K562 (cell line): ENCODE data around the gene KANK2. TPM values are rescaled to one million over a fixed set of nuclear protein-coding genes. Genes with fewer than 3 reads are reported as not detected.
A peak's percentile ranks its signal among the peaks of the same experiment; 100 is the strongest.

Experiments used
- ATAC-seq: fragments of 200-7000 bp; cut with Tn5 transposase; 3 replicates; pipeline ENCODE4 v1.9.1; 2020; ENCODE audit warnings: moderate library complexity
- BruUV-seq: library from RNA; stranded (reverse); fragments of 400-500 nt; replicated peaks from 2 replicates; lab custom pipeline; 2021; lab: Mats Ljungman, UMichigan
- CTCF ChIA-PET: fragments of 300-600 bp; formaldehyde crosslinking; extraction: SDS; loops from one replicate; lab custom pipeline; 2021; ENCODE audit warnings: low intra/inter-chr PET ratio; lab: Yijun Ruan, JAX
- POLR2A ChIA-PET: fragments of 300-600, 350-650 bp; sonication (Branson Sonifier 250); formaldehyde crosslinking; extraction: SDS; loops from one replicate; lab custom pipeline; 2021; ENCODE audit warnings: antibody characterized with exemption, inconsistent platforms; lab: Yijun Ruan, JAX
- DNase-seq, 4 experiments: peaks; one replicate each; pipeline versions ENCODE4 v3.0.0 to v3.0.0-alpha.2; 2011 to 2018; ENCODE audit warnings: low spot score in 3 of 4, mixed read lengths in 3 of 4; ENCODE audit errors: extremely low read depth in 1 of 4
- FAIRE-seq: peaks from 2 replicates; lab custom pipeline; 2011; peaks lifted over from hg19 to GRCh38; lab: Jason Lieb, UNC
- H2AFZ ChIP-seq: 2 replicates; pipeline ENCODE4 v1.6.0; 2011; ENCODE audit warnings: low read depth, low read length, control low read depth, inconsistent platforms
- H3K27ac ChIP-seq: fragments of 200-600 bp; 3 replicates; pipeline ENCODE4 v1.8.0; 2011; ENCODE audit warnings: low read depth, mild to moderate bottlenecking, control low read depth, inconsistent platforms, low read length, moderate library complexity, mixed read lengths; ENCODE audit errors: extremely low read depth
- H3K27me3 ChIP-seq, 2 experiments: fragments of 300-600 bp in 1 of 2; 2 replicates in 1 of 2; 3 replicates in 1 of 2; pipeline versions ENCODE4 v1.6.0 to v1.8.0; 2011; ENCODE audit warnings: inconsistent platforms in 2 of 2, low read length in 2 of 2, mild to moderate bottlenecking in 1 of 2, mixed read lengths in 1 of 2, moderate library complexity in 1 of 2; ENCODE audit not compliant: control insufficient read depth in 2 of 2, insufficient read depth in 2 of 2
- H3K36me3 ChIP-seq: fragments of 300-600 bp; 3 replicates; pipeline ENCODE4 v1.8.0; 2011; ENCODE audit warnings: mild to moderate bottlenecking, low read length, inconsistent platforms; ENCODE audit not compliant: control insufficient read depth, insufficient read depth
- H3K4me1 ChIP-seq, 2 experiments: fragments of 200-600 bp in 1 of 2; replicated peaks in 1 of 2; 2 replicates in 1 of 2; 3 replicates in 1 of 2; pipeline versions ENCODE4 v1.5.1 to v1.8.0; 2011; ENCODE audit warnings: inconsistent platforms in 2 of 2, low read length in 2 of 2, mild to moderate bottlenecking in 1 of 2, mixed read lengths in 1 of 2, moderate library complexity in 1 of 2; ENCODE audit not compliant: control insufficient read depth in 2 of 2, insufficient read depth in 2 of 2
- H3K4me2 ChIP-seq: 2 replicates; pipeline ENCODE4 v1.6.1; 2011; ENCODE audit warnings: low read length, control low read depth, inconsistent platforms, mixed read lengths; ENCODE audit not compliant: insufficient read depth
- H3K4me3 ChIP-seq: fragments of 200-600 bp; sonication (generic), shearing (Covaris generic); 2 replicates; pipeline ENCODE4 v1.5.1; 2016; ENCODE audit warnings: control low read depth, inconsistent platforms
- H3K79me2 ChIP-seq: fragments of 200-600 bp; 3 replicates; pipeline ENCODE4 v1.8.0; 2011; ENCODE audit warnings: low read length, inconsistent platforms; ENCODE audit not compliant: control insufficient read depth, insufficient read depth
- H3K9ac ChIP-seq, 2 experiments: 2 replicates each; pipeline versions ENCODE4 v1.6.0 to v1.6.1; 2011; ENCODE audit warnings: low read depth in 2 of 2, low read length in 2 of 2, control low read depth in 1 of 2, inconsistent platforms in 1 of 2, mild to moderate bottlenecking in 1 of 2, mixed read lengths in 1 of 2; ENCODE audit not compliant: insufficient read depth in 1 of 2
- H3K9me1 ChIP-seq: one replicate; pipeline ENCODE4 v1.6.0; 2011; ENCODE audit warnings: inconsistent platforms, mild to moderate bottlenecking, low read length, moderate library complexity; ENCODE audit not compliant: control insufficient read depth, insufficient read depth
- H3K9me3 ChIP-seq: replicated peaks from 2 replicates; pipeline ENCODE4 v1.5.1; 2011; ENCODE audit warnings: low read depth, low read length, inconsistent platforms; ENCODE audit not compliant: control insufficient read depth, insufficient read depth
- H4K20me1 ChIP-seq: replicated peaks from 2 replicates; pipeline ENCODE4 v1.6.1; 2011; ENCODE audit warnings: low read length, inconsistent platforms, mixed read lengths; ENCODE audit not compliant: control insufficient read depth, insufficient read depth
- BCL6 ChIP-seq: fragments of 250-450 bp; sonication (Bioruptor Pico); IDR thresholded peaks from 2 replicates; pipeline ENCODE4 v1.4.0; 2020
- BCOR ChIP-seq: fragments of 450-650 bp; IDR thresholded peaks from 2 replicates; pipeline ENCODE4 v1.6.1; 2016
- CEBPB ChIP-seq: fragments of 450-650 bp; IDR thresholded peaks from 2 replicates; pipeline ENCODE4 v1.6.1; 2016; ENCODE audit warnings: missing genetic modification characterization, missing compliant biosample characterization
- HLTF ChIP-seq: fragments of 450-650 bp; IDR thresholded peaks from 2 replicates; pipeline ENCODE4 v1.6.1; 2016
- RCOR1 ChIP-seq, 2 experiments: IDR thresholded peaks; 2 replicates each; pipeline ENCODE4 v1.6.1; 2012; ENCODE audit warnings: low read depth in 2 of 2, low read length in 2 of 2, borderline replicate concordance in 1 of 2, improper control_type of control experiment in 1 of 2
- TARDBP ChIP-seq: fragments of 450-650 bp; IDR thresholded peaks from 2 replicates; pipeline ENCODE4 v1.6.1; 2016
- ZNF12 ChIP-seq: sonication (generic); formaldehyde crosslinking; IDR thresholded peaks from 2 replicates; pipeline ENCODE4 v1.4.0; 2020; ENCODE audit warnings: mild to moderate bottlenecking, missing genetic modification reagents
- WGBS: fragments of 100-300 bp; shearing (Covaris generic); methylation state at CpG from one replicate; pipeline ENCODE4 v1.1.6; 2016; ENCODE audit warnings: low coverage, mixed read lengths; ENCODE audit not compliant: insufficient coverage; ENCODE audit errors: missing lambda C conversion rate; 5-methylcytosine and 5-hydroxymethylcytosine counted together
- in situ Hi-C: fragments of 300-500 bp; cut with MboI; formaldehyde crosslinking; loops from 4 replicates; pipeline ENCODE4 v1.15.0; 2018; ENCODE audit warnings: inconsistent platforms, mixed read lengths
- intact Hi-C: fragments of 100-400 bp; cut with micrococcal nuclease; formaldehyde crosslinking; loops from 2 replicates; pipeline ENCODE4 v1.14.2; 2022
- polyA plus RNA-seq, 8 experiments: library from polyadenylated mRNA; depleted of rRNA in 4 of 8; stranded (reverse) in 5 of 8; unstranded in 3 of 8; fragments of >200 nt; fragmentation: Nextera tagmentation in 2 of 8; fragmentation: Illumina TruSeq in 1 of 8; extraction: Ambion mirVana in 2 of 8; extraction: Trizol in 1 of 8; gene quantifications; 2 replicates each; pipeline versions ENCODE4 v1.2.1 to v1.2.3, GENCODE V29; 2011 to 2014; ENCODE audit warnings: inconsistent platforms in 1 of 8, missing spikeins in 1 of 8
- total RNA-seq, 7 experiments: library from RNA; depleted of rRNA in 6 of 7; stranded (reverse); fragments of >200 nt in 6 of 7; fragmentation: Illumina TruSeq in 2 of 7; extraction: Trizol in 2 of 7; gene quantifications; 2 replicates each; pipeline versions ENCODE4 v1.2.1 to v1.2.3, GENCODE V29; 2011 to 2021; ENCODE audit warnings: low replicate concordance in 1 of 7
- TF ChIP-seq, protein P1 (sequence below): fragments of 250-450 bp; sonication (Bioruptor Pico); IDR thresholded peaks from 2 replicates; pipeline ENCODE4 v1.5.0; 2021; ENCODE audit warnings: mild to moderate bottlenecking, moderate library complexity

Gene KANK2
- total and polyA plus RNA-seq, 9 of the 15 experiments (the other 6 are each of a cell fraction or from before 2014, with no cell fraction given), result 4.4 to 47.8 (median 21.3) TPM

DNA sequence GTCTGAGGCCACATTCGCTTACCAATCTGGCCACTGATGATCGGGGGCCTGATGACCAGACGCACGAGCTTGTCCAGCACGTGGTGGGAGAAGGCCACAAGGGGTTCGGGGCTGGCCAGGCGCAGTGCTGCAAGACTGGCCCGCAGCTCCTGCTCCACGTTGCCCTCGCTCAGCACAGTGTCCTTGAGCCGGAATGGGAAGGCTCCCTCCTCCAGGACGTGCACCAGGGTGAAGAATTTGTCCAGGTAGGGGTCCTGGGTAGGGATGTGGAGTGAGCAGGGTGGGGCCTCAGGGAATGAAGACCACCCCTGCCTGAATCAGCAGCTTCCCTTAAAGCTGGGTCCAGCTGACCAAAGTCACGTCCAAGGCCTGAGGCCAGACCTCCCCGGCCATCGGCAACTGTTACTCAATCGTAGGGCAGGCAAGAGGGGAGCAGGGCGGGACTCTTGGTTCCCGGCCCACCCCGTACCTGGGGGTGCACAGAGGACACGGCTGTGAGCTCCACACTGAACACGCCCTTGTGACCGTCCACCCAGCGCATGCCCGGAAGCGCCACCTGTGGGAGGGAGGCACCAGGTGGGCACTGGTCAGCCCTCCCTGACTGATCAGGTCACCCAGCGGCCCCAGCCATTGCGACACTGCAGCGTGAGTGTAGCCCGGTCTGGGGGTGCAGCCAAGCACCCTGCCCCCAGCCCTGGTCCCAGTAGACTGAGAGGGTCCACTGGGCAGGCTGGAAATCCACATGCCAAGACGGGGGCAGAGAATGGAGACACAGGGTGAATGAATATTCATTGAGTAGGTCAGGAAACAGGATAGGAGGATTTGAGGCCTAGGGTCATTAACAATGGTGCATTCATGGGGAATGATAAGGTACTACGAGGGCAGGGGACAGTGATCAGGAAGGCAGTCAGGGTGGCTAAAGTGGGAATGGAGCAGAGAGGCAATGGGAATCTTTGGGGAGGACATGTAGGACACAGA, 39.3 kb upstream of the KANK2 start:
- DNase-seq (no peak), ATAC-seq (no peak), FAIRE-seq (no peak)
- 76% methylated on average over 27 of the region's 31 CpGs for WGBS
- Histone ChIP-seq H3K4me1 (peaks cover 0 to 28% of the 10 kb centered on the region in 2 experiments; a peak in 1 of 5 replicates), H3K4me2 (no peak overlapping the region), H2AFZ (no peak overlapping the region), H3K79me2 (no peaks in the 10 kb centered on the region), H4K20me1 (no peaks in the 10 kb centered on the region), H3K9me3 (no peaks in the 10 kb centered on the region), H3K9ac (peak overlapping the region in 1 of 2 experiments; percentile 40; a peak in 2 of 4 replicates), H3K27me3 (no peaks in the 10 kb centered on the region), H3K36me3 (0 out of 3 replicates have a peak, but pooled peaks cover 3% of the 10 kb centered on the region), H3K4me3 (no peak overlapping the region), H3K9me1 (no peaks in the 10 kb centered on the region), H3K27ac (no peak overlapping the region)
- intact Hi-C loops (no loop called here), in situ Hi-C loops (no loop called here)
- ChIA-PET POLR2A (no interaction called here), CTCF (no interaction called here)
- 0 out of 2 replicates have a peak, but pooled peaks have one; percentile 11 for TF ChIP-seq CEBPB (tag)
- no peak for TF ChIP-seq HLTF
- TF ChIP-seq BCL6 (CRISPR knock-in tag), result no peak
- BruUV-seq, result no TSS peak

DNA sequence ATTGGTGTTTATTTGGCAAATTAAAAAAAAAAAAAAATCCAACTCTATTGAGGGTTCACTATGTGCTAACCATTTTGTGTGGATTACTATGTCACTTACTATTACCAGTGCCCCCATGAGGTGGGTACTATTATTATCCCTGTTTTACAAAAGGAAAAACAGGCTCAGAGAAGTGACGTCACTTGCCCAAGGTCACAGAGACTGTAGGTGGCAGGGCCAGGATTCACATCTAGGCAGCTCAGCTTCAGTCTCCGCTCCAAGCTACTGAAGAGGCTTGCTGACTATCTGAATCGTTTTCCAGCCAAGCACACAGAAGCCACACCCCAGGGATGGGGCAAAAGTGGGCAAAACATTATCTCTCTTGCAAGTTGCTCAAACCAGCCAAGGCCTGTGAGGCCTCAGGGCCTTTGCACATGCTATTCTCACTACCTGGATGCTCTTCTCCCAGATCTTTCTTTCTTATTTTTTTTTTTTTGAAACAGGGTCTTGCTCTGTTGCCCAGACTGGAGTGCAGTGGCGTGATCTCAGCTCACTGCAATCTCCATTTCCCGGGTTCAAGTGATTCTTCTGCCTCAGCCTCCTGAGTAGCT, 37.2 kb upstream of the KANK2 start:
- 0 out of 3 replicates have a peak, but pooled peaks cover 3% of the 10 kb centered on the region for H3K36me3 ChIP-seq
- no peak for FAIRE-seq
- no peak overlapping the region for H3K27ac ChIP-seq
- ChIA-PET CTCF (interaction anchor here (0.6 kb wide), 1 partner anchor 230 kb away, joined by 3 read pairs; no protein-coding TSS in a partner anchor), POLR2A (no interaction called here)
- WGBS, result 61% methylated on average over 5 of the region's 5 CpGs
- no peaks in the 10 kb centered on the region for H3K9me3 ChIP-seq
- no peak for ATAC-seq
- no peaks in the 10 kb centered on the region for H3K79me2 ChIP-seq
- no peaks in the 10 kb centered on the region for H4K20me1 ChIP-seq
- H3K9me1 ChIP-seq, result no peaks in the 10 kb centered on the region
- intact Hi-C loops, result no loop called here
- H3K27me3 ChIP-seq, result no peaks in the 10 kb centered on the region
- DNase-seq, result no peak
- in situ Hi-C loops, result no loop called here
- peaks cover 0 to 18% of the 10 kb centered on the region in 2 experiments; a peak in 1 of 5 replicates for H3K4me1 ChIP-seq
- H2AFZ ChIP-seq, result no peak overlapping the region
- BruUV-seq, result no TSS peak
- no peak overlapping the region for H3K9ac ChIP-seq
- H3K4me2 ChIP-seq, result no peak overlapping the region
- H3K4me3 ChIP-seq, result no peak overlapping the region
- TF ChIP-seq TARDBP, result no peak
- TF ChIP-seq RCOR1 (IDR thresholded peaks at IDR 0.05; ENCODE audit: borderline replicate concordance in 1 of 2, low read depth in 2 of 2, low read length in 2 of 2), result 0 out of 4 replicates have a peak, but pooled peaks of 1 of the 2 experiments have one; percentile 11
- TF ChIP-seq ZNF12 (CRISPR knock-in tag), result no peak
- TF ChIP-seq, protein P1, sequence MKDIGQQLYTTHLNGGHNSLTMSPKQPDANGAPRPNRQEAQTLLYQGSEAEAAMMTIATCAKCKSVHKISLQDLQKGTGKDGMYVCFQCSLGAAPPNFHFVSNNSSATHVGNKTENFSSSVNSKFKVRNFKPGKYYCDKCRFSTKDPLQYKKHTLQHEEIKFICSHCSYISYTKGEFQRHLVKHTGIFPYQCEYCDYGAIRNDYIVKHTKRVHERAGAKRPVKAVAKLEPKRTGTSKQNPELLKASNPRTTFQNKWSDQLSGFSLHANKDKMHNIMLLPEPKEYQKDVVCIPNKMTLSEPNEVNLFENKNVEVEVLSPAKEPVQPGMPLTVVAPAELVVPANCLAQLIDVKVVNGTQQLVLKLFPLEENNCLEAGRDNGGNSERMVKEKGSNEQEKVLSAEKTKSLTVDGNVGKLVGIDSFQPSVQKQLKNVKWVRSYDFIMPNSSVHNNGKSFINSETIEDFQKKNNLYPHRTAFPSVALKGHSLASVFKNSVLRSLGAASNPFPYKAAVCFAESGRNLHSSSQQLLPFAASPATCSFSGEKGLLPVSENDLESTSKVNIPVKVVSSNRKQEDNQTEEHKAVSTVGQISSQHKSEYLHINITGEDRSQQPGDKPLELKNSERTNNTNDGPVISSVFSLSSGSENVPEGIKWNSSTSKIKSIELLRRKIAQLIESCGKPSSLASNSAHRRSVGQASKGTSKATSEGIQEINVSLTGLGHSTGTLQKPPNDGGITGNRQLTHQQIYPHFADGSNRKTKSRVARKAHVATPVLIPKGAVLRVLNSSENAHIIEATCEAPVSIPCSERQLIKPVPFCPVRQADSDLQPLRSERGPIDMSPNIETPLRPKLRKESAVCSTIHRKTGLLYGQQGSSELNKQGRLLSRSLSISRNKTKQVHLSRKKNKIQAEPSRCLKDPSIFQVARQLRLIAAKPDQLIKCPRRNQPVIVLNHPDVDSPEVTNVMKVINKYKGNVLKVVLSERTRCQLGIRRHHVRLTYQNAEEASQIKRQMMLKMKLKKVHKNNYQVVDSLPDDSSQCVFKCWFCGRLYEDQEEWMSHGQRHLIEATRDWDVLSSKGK, result no peak
- TF ChIP-seq BCOR, result peak; percentile 81
